ENCODE measurements around the gene ALG3. TPM values are rescaled to one million over a fixed set of nuclear protein-coding genes. Genes with fewer than 3 reads are reported as not detected.
"Not testable (repeated sequence)": the region's sequence is repeated elsewhere in the genome, so short reads cannot be mapped to it uniquely, and the experiment has no call there.

ALG3 gene
- total RNA-seq, 8 experiments from 2014 or later = 19.9 to 65.3 (median 42.0) TPM

GRCh38 chr3:184275961-184276910 lies 27.5 kb upstream of the ALG3 start, which contains the start of gene ECE2:
TSS of gene ECE2 (plus strand) at chr3:184276022. CDS start at chr3:184276154, 132 bp downstream.
- in situ Hi-C loops (cut with MboI; ENCODE audit: low pct_unique_long_range_greater_than_20kb in 2 of 9, low sequenced_read_pairs in 9 of 9, unreplicated experiment in 9 of 9) = loop anchor here in 1 of 9 experiments (25.0 kb wide), 2 partner anchors 264 to 364 kb away; partner anchors contain the start of gene ABCC5
- peak; percentile 29 to 73 (median 52) for ATAC-seq (replicated peaks in 6 of 8)

DNA sequence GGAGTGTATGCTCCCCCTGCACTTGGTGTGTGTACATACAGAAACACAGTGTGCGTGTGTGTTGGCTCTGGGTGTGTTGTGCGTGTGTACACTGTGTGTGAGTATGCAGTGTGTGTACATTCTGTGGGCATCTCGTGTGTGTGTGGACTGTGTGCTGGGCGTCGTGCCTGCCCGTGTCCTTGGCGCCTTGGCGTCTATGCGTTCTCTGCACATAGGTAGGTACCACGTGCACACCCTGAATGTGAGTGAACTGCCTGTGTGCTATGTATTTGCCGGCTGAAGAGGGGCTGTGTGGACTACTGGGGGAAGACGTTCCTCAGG lies 26.6 kb upstream of the ALG3 start:
- peak in 4 of 8 experiments; percentile 22 to 34 (median 28) for ATAC-seq (replicated peaks in 6 of 8)
- in situ Hi-C loops (cut with MboI; ENCODE audit: low pct_unique_long_range_greater_than_20kb in 2 of 9, low sequenced_read_pairs in 9 of 9, unreplicated experiment in 9 of 9) = loop anchor here in 1 of 9 experiments (25.0 kb wide), 2 partner anchors 263 to 363 kb away; partner anchors contain the start of gene ABCC5
- Histone ChIP-seq H3K4me1 (replicated peaks in 1 of 2) (peaks cover 0 to 5% of the 10 kb centered on the region in 2 donors), H3K27ac (no peak overlapping the region), H3K4me3 (no peak overlapping the region)
- WGBS, 10 experiments = 32 to 90% (median 67%) methylated on average over 2 to 9 of the region's 12 CpGs; no CpG with 5 or more reads in 6 of the 10 experiments

More at GRCh38 chr3:184275961-184276910, 27.5 kb upstream of the ALG3 start, which contains the start of gene ECE2:
- 36 to 60% methylated on average over 4 to 5 of the region's 65 CpGs; no CpG with 5 or more reads in 8 of the 10 experiments for WGBS, 10 experiments
- Histone ChIP-seq H3K4me3 (peak within 1 kb of the TSS; percentile 16 to 24 (median 18)), H3K4me1 (replicated peaks in 1 of 2) (peaks cover 0 to 5% of the 10 kb centered on the region in 2 donors), H3K27ac (no peak within 1 kb of the TSS)

DNA sequence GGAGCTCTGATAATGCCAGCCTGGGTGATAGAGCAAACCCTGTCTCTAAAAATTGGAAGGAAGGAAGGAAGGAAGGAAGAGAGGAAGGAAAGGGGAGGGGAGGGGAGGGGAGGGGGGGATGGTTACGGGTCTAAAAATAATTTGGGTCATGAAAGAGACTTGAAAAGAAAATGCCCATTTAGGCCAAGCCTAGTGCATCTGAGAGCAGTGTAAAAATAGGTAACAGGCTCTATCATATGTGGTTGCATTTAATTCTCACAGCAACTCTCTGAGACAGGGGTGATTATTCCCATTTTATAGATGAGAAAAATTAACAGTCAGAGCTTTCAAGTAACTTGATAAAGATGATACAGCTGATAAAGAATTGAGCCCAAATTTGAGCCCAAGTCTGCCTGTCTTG lies 23.5 kb upstream of the ALG3 start:
- Histone ChIP-seq H3K27ac (no peak overlapping the region), H3K4me3 (no peak overlapping the region), H3K4me1 (replicated peaks in 1 of 2) (peaks cover 0 to 5% of the 10 kb centered on the region in 2 donors)
- in situ Hi-C loops (cut with MboI; ENCODE audit: low pct_unique_long_range_greater_than_20kb in 2 of 9, low sequenced_read_pairs in 9 of 9, unreplicated experiment in 9 of 9) = loop anchor here in 4 of 9 experiments (25.0 kb wide), 2 partner anchors 360 to 385 kb away; partner anchors contain the start of gene PARL (in 3 of the 4)
- no peak for ATAC-seq (replicated peaks in 6 of 8)
- WGBS, 10 experiments = no CpG with 5 or more reads among the region's 1 CpG

DNA sequence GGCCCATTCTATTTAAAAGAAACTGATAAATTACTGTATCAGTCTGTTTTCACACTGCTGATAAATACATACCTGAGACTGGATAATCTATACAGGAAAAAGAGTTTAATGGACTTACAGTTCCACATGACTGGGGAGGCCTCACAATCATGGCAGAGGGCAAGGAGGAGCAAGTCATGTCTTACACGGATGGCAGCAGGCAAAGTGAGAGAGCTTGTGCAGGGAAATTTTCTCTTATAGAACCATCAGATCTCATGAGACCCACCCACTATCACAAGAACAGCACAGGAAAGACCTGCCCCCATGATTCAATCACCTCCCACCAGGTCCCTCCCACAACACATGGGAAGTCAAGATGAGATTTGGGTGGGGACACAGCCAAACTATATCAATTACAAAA lies 18.5 kb upstream of the ALG3 start:
- H3K4me3 ChIP-seq; ATAC-seq (replicated peaks in 6 of 8); H3K4me1 ChIP-seq (replicated peaks in 1 of 2); H3K27ac ChIP-seq: not testable (repeated sequence)
- WGBS, 10 experiments = 33 to 100% (median 83%) methylated on average over 1 of the region's 1 CpG; no CpG with 5 or more reads in 5 of the 10 experiments
- in situ Hi-C loops (cut with MboI; ENCODE audit: low pct_unique_long_range_greater_than_20kb in 2 of 9, low sequenced_read_pairs in 9 of 9, unreplicated experiment in 9 of 9) = loop anchor here in 4 of 9 experiments (25.0 kb wide), 2 partner anchors 355 to 380 kb away; partner anchors contain the start of gene PARL (in 3 of the 4)

GRCh38 chr3:184262764-184263179 lies 14.0 kb upstream of the ALG3 start:
- in situ Hi-C loops (cut with MboI; ENCODE audit: low pct_unique_long_range_greater_than_20kb in 2 of 9, low sequenced_read_pairs in 9 of 9, unreplicated experiment in 9 of 9) = loop anchor here in 4 of 9 experiments (25.0 kb wide), 2 partner anchors 350 to 375 kb away; partner anchors contain the start of gene PARL (in 3 of the 4)
- no peak for ATAC-seq (replicated peaks in 6 of 8)
- Histone ChIP-seq H3K4me3 (peak overlapping the region; percentile 54 to 93 (median 87)), H3K27ac (peak overlapping the region in 1 of 2 donors; percentile 4), H3K4me1 (replicated peaks in 1 of 2) (peaks cover 3 to 11% of the 10 kb centered on the region in 2 donors)
- WGBS, 10 experiments = 0 to 42% (median 25%) methylated on average over 1 to 13 of the region's 15 CpGs; no CpG with 5 or more reads in 3 of the 10 experiments

- 0 to 17% (median 2%) methylated on average over 1 to 5 of the region's 66 CpGs; no CpG with 5 or more reads in 4 of the 10 experiments for WGBS, 10 experiments
- H3K27ac ChIP-seq = peak overlapping the region in 1 of 2 donors; percentile 4
- in situ Hi-C loops (cut with MboI; ENCODE audit: low pct_unique_long_range_greater_than_20kb in 2 of 9, low sequenced_read_pairs in 9 of 9, unreplicated experiment in 9 of 9) = loop anchor here in 4 of 9 experiments (25.0 kb wide), 2 partner anchors 350 to 375 kb away; partner anchors contain the start of gene PARL (in 3 of the 4)
- peaks cover 3 to 11% of the 10 kb centered on the region in 2 donors for H3K4me1 ChIP-seq (replicated peaks in 1 of 2)
- H3K4me3 ChIP-seq = peak overlapping the region; percentile 54 to 93 (median 87)
- ATAC-seq (replicated peaks in 6 of 8) = peak; percentile 28 to 54 (median 44)
Measured at GRCh38 chr3:184261854-184262763, 13.3 kb upstream of the ALG3 start.

- Histone ChIP-seq H3K27ac (peak within 1 kb of the TSS; percentile 70 to 72), H3K4me3 (peak within 1 kb of the TSS; percentile 54 to 93 (median 87)), H3K4me1 (replicated peaks in 1 of 2) (peaks cover 3 to 11% of the 10 kb centered on the region in 2 donors)
- in situ Hi-C loops (cut with MboI; ENCODE audit: low pct_unique_long_range_greater_than_20kb in 2 of 9, low sequenced_read_pairs in 9 of 9, unreplicated experiment in 9 of 9) = loop anchor here in 4 of 9 experiments (25.0 kb wide), 2 partner anchors 349 to 374 kb away; partner anchors contain the start of gene PARL (in 3 of the 4)
- no CpG with 5 or more reads among the region's 67 CpGs for WGBS, 10 experiments
- peak; percentile 77 to 89 (median 81) for ATAC-seq (replicated peaks in 6 of 8)
Measured at GRCh38 chr3:184261270-184261853, 12.6 kb upstream of the ALG3 start, which contains the start of gene CAMK2N2. TSS of gene CAMK2N2 (minus strand) at chr3:184261553. CDS start at chr3:184261285, 268 bp downstream.

- H3K4me3 ChIP-seq = peak overlapping the region; percentile 54 to 93 (median 87)
- peaks cover 3 to 11% of the 10 kb centered on the region in 2 donors for H3K4me1 ChIP-seq (replicated peaks in 1 of 2)
- in situ Hi-C loops (cut with MboI; ENCODE audit: low pct_unique_long_range_greater_than_20kb in 2 of 9, low sequenced_read_pairs in 9 of 9, unreplicated experiment in 9 of 9) = loop anchor here in 4 of 9 experiments (25.0 kb wide), 2 partner anchors 348 to 373 kb away; partner anchors contain the start of gene PARL (in 3 of the 4)
- 0 to 4% (median 0%) methylated on average over 1 to 5 of the region's 49 CpGs; no CpG with 5 or more reads in 7 of the 10 experiments for WGBS, 10 experiments
- peak in 5 of 8 experiments; percentile 1 to 7 (median 6) for ATAC-seq (replicated peaks in 6 of 8)
- H3K27ac ChIP-seq = peak overlapping the region; percentile 70 to 72
Measured at GRCh38 chr3:184260724-184261269, 12.0 kb upstream of the ALG3 start.

DNA sequence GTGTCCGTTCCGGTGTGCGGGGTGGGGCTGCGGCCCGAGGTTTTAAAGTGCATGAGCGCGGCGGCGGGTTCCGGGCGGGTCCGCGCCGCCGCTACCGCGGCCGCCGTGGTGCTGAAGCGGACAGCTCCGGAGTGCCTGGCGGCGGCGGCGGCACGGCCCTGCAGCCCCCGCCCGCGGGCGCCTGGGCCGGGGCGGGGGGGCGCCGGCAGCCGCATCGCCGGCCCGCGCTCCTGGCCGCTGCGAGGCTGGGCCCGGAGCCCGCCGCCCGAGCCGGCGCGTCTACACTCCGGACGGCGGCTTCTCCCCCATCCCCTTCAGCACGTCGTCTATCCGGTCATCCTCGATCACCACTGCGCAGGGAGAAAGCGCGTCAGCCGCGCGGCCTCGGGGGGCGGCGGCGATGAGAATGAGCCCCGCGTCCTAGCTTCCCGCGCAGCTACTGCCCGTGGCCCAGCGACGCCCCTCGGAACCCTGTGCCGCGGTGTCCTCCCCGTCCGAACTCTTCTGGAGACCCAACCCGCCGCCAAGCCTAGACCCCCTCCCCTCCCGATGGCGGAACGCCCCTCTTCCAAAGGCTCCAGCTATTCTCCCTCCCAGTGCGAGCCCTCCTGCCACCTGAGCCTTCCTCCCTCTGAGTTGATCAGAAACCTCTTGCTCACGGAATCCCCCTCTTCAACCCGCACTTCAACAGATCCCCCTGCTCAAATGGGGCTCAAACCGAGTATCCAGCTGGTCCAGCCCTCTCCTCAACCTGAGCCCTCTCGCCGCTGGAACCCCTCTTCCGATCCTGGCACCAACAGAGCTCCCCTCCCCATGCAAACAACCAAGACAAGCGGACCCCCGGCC lies 11.3 kb upstream of the ALG3 start:
- in situ Hi-C loops (cut with MboI; ENCODE audit: low pct_unique_long_range_greater_than_20kb in 2 of 9, low sequenced_read_pairs in 9 of 9, unreplicated experiment in 9 of 9) = loop anchor here in 4 of 9 experiments (25.0 kb wide), 2 partner anchors 348 to 373 kb away; partner anchors contain the start of gene PARL (in 3 of the 4)
- peak; percentile 1 to 42 (median 8) for ATAC-seq (replicated peaks in 6 of 8)
- Histone ChIP-seq H3K27ac (no peak overlapping the region), H3K4me3 (peak overlapping the region; percentile 54 to 93 (median 87)), H3K4me1 (replicated peaks in 1 of 2) (peaks cover 3 to 11% of the 10 kb centered on the region in 2 donors)
- WGBS, 10 experiments = 0 to 10% (median 5%) methylated on average over 2 to 4 of the region's 91 CpGs; no CpG with 5 or more reads in 6 of the 10 experiments

GRCh38 chr3:184259396-184259877 lies 10.7 kb upstream of the ALG3 start:
- in situ Hi-C loops (cut with MboI; ENCODE audit: low pct_unique_long_range_greater_than_20kb in 2 of 9, low sequenced_read_pairs in 9 of 9, unreplicated experiment in 9 of 9) = loop anchor here in 4 of 9 experiments (25.0 kb wide), 2 partner anchors 347 to 372 kb away; partner anchors contain the start of gene PARL (in 3 of the 4)
- WGBS, 10 experiments = 0 to 80% (median 42%) methylated on average over 2 to 8 of the region's 28 CpGs; no CpG with 5 or more reads in 4 of the 10 experiments
- H3K27ac ChIP-seq = no peak overlapping the region
- peak in 1 of 8 experiments; percentile 0 for ATAC-seq (replicated peaks in 6 of 8)
- H3K4me3 ChIP-seq = peak overlapping the region; percentile 54 to 93 (median 87)
- peaks cover 3 to 11% of the 10 kb centered on the region in 2 donors for H3K4me1 ChIP-seq (replicated peaks in 1 of 2)
